B cell (primary cell): ENCODE measurements around the gene RIPK1. TPM values are rescaled to one million over a fixed set of nuclear protein-coding genes. Genes with fewer than 3 reads are reported as not detected.

Source experiments
- ATAC-seq: fragments of 200-7000 bp; cut with Tn5 transposase; one replicate; pipeline ENCODE4 v1.10.0; 2021; ENCODE audit warnings: low read depth, mild to moderate bottlenecking, moderate number of reproducible peaks, moderate library complexity
- CTCF ChIA-PET: fragments of 350-600 bp; sonication (Branson Sonifier 250); formaldehyde crosslinking; loops from one replicate; lab custom pipeline; 2021; ENCODE audit warnings: antibody characterized with exemption, inconsistent platforms; lab: Charles Lee
- POLR2A ChIA-PET: fragments of 350-600 bp; sonication (Branson Sonifier 250); formaldehyde crosslinking; loops from one replicate; lab custom pipeline; 2021; ENCODE audit warnings: antibody characterized with exemption; lab: Charles Lee
- DNase-seq: peaks from one replicate; pipeline ENCODE4 v3.0.0; 2013
- H2AFZ ChIP-seq: 2 replicates; pipeline ENCODE4 v1.6.1; 2012; ENCODE audit warnings: mild to moderate bottlenecking, low read depth, low read length; ENCODE audit not compliant: insufficient read depth, poor library complexity, severe bottlenecking
- H3K27ac ChIP-seq, 2 donors: 1 replicate in 1 of 2; 2 replicates in 1 of 2; pipeline ENCODE4 v1.5.1; 2012 to 2013; ENCODE audit warnings: low read length in 2 of 2, mild to moderate bottlenecking in 2 of 2, moderate library complexity in 1 of 2
- H3K27me3 ChIP-seq, 4 experiments: fragments of 200-600 bp in 1 of 4; sonication (generic) in 1 of 4; replicated peaks in 1 of 4; 1 replicate in 2 of 4; 2 replicates in 2 of 4; pipeline versions ENCODE4 v1.6.1 to v1.7.0; 2013 to 2016; ENCODE audit warnings: low read length in 3 of 4, mild to moderate bottlenecking in 2 of 4, mixed read lengths in 1 of 4, moderate library complexity in 1 of 4; ENCODE audit not compliant: insufficient read depth in 4 of 4, control insufficient read depth in 3 of 4; ENCODE audit errors: control extremely low read depth in 1 of 4
- H3K36me3 ChIP-seq, 2 experiments: replicated peaks in 1 of 2; 1 replicate in 1 of 2; 2 replicates in 1 of 2; pipeline versions ENCODE4 v1.6.1 to v1.7.1; 2013; ENCODE audit warnings: low read length in 1 of 2; ENCODE audit not compliant: insufficient read depth in 2 of 2, control insufficient read depth in 1 of 2; ENCODE audit errors: control extremely low read depth in 1 of 2, extremely low read depth in 1 of 2
- H3K4me1 ChIP-seq, 2 donors: fragments of 200-600 bp in 1 of 2; sonication (generic) in 1 of 2; 1 replicate in 1 of 2; 2 replicates in 1 of 2; pipeline versions ENCODE4 v1.5.1 to v1.6.1; 2013 to 2017; ENCODE audit warnings: low read length in 2 of 2; ENCODE audit not compliant: control insufficient read depth in 2 of 2, insufficient read depth in 2 of 2
- H3K4me2 ChIP-seq: replicated peaks from 2 replicates; pipeline ENCODE3; 2012; ENCODE audit warnings: mild to moderate bottlenecking, low read depth, low read length; ENCODE audit not compliant: poor library complexity, severe bottlenecking
- H3K4me3 ChIP-seq, 5 experiments: fragments of 200-600 bp in 1 of 5; sonication (generic) in 1 of 5; 1 replicate in 3 of 5; 2 replicates in 2 of 5; pipeline versions ENCODE4 v1.5.1 to v1.7.0; 2011 to 2016; ENCODE audit warnings: low read length in 4 of 5, mild to moderate bottlenecking in 4 of 5, low read depth in 2 of 5, control low read depth in 1 of 5, moderate library complexity in 1 of 5; ENCODE audit not compliant: insufficient read depth in 1 of 5; ENCODE audit errors: control extremely low read depth in 1 of 5, extremely low read depth in 1 of 5
- H3K79me2 ChIP-seq: fragments of 200-600 bp; sonication (generic); one replicate; pipeline ENCODE4 v1.6.0; 2016; ENCODE audit warnings: low read length; ENCODE audit not compliant: control insufficient read depth, insufficient read depth
- H3K9ac ChIP-seq: fragments of 200-600 bp; sonication (generic); 2 replicates; pipeline ENCODE4 v1.6.1; 2017; ENCODE audit warnings: mild to moderate bottlenecking, low read length, moderate library complexity
- H3K9me3 ChIP-seq, 3 donors: one replicate each; pipeline versions ENCODE4 v1.6.1 to v1.7.1; 2013; ENCODE audit warnings: low read length in 2 of 3; ENCODE audit not compliant: control insufficient read depth in 2 of 3, insufficient read depth in 1 of 3; ENCODE audit errors: control extremely low read depth in 1 of 3
- H4K20me1 ChIP-seq: 2 replicates; pipeline ENCODE4 v1.6.0; 2012; ENCODE audit warnings: mild to moderate bottlenecking, low read length; ENCODE audit not compliant: insufficient read depth, control insufficient read depth, poor library complexity, severe bottlenecking
- H3K27ac Mint-ChIP-seq: one replicate; pipeline ENCODE4 v1.8.0; 2021; ENCODE audit warnings: mixed read lengths
- H3K27me3 Mint-ChIP-seq: one replicate; pipeline ENCODE4 v1.8.0; 2021; ENCODE audit warnings: mixed read lengths
- H3K4me1 Mint-ChIP-seq: one replicate; pipeline ENCODE4 v1.8.0; 2021; ENCODE audit warnings: mixed read lengths
- H3K4me3 Mint-ChIP-seq: one replicate; pipeline ENCODE4 v1.8.0; 2021; ENCODE audit warnings: mixed read lengths
- H3K9me3 Mint-ChIP-seq: one replicate; pipeline ENCODE4 v1.8.0; 2022; ENCODE audit warnings: mixed read lengths; ENCODE audit not compliant: insufficient read depth
- CTCF ChIP-seq: fragments of 200-600 bp; IDR thresholded peaks from one replicate; pipeline ENCODE4 v1.8.0; 2022; ENCODE audit warnings: antibody characterized with exemption, mild to moderate bottlenecking
- EZH2 ChIP-seq: IDR thresholded peaks from 2 replicates; pipeline ENCODE4 v1.6.1; 2012; ENCODE audit warnings: borderline replicate concordance, low read depth, mild to moderate bottlenecking, moderate library complexity, low read length; ENCODE audit not compliant: insufficient read depth, poor library complexity, severe bottlenecking
- WGBS: methylation state at CpG from one replicate; pipeline ENCODE4 v1.1.5; 2013; ENCODE audit warnings: missing lambda C conversion rate; ENCODE audit not compliant: insufficient coverage; 5-methylcytosine and 5-hydroxymethylcytosine counted together
- intact Hi-C: fragments of 100-400 bp; cut with micrococcal nuclease; formaldehyde crosslinking; loops from one replicate; pipeline ENCODE4 v1.10.0; 2022
- polyA plus RNA-seq: library from polyadenylated mRNA; depleted of rRNA; stranded (reverse); fragments of >200 nt; gene quantifications from 2 replicates; pipeline ENCODE4 v1.2.3, GENCODE V29; 2012
- total RNA-seq, 2 donors: library from RNA; stranded (reverse); fragments of 120-200 nt in 1 of 2; gene quantifications; 1 replicate in 1 of 2; 2 replicates in 1 of 2; pipeline versions ENCODE4 v1.2.3 to v1.2.4, GENCODE V29; 2013 to 2022

RIPK1 gene
- total and polyA plus RNA-seq, 2 donors (not counting 1 experiment from before 2014, with no cell fraction given), result 7.3 to 26.2 TPM

- ATAC-seq (no peak), DNase-seq (no peak)
- Histone ChIP-seq H3K27me3 (peaks cover 0 to 12% (median 3%) of the 10 kb centered on the region in 4 experiments), H3K9ac (no peak overlapping the region), H4K20me1 (no peaks in the 10 kb centered on the region), H2AFZ (no peak overlapping the region), H3K27ac (no peak overlapping the region), H3K36me3 (no peaks in the 10 kb centered on the region), H3K4me2 (peak overlapping the region; percentile 88), H3K4me1 (peaks cover 5 to 22% of the 10 kb centered on the region in 2 donors), H3K79me2 (no peaks in the 10 kb centered on the region), H3K4me3 (no peak overlapping the region), H3K9me3 (peaks cover 0 to 9% (median 0%) of the 10 kb centered on the region in 3 donors)
- 90% methylated on average over 16 of the region's 17 CpGs for WGBS
- intact Hi-C loops, result loop anchor here (1.0 to 5.0 kb wide), 5 partner anchors 11 to 110 kb away; partner anchors contain the start of gene NQO2
- no peak for TF ChIP-seq CTCF
- TF ChIP-seq EZH2, result no peak
- ChIA-PET CTCF (interaction anchor here (0.8 to 8.6 kb wide), 12 partner anchors 11 to 261 kb away, joined by 3 to 83 read pairs (median 6); partner anchors contain the start of genes NQO2 and RIPK1), POLR2A (interaction anchor here (1.2 to 1.8 kb wide), 2 partner anchors 51 to 62 kb away, joined by 6 to 13 read pairs; no protein-coding TSS in a partner anchor)
- peaks cover 17% of the 10 kb centered on the region for H3K27me3 Mint-ChIP-seq
- no peaks in the 10 kb centered on the region for H3K9me3 Mint-ChIP-seq
- H3K4me1 Mint-ChIP-seq, result peaks cover 13% of the 10 kb centered on the region
- H3K27ac Mint-ChIP-seq, result peak overlapping the region; percentile 72
- peak overlapping the region; percentile 76 for H3K4me3 Mint-ChIP-seq
Observed at GRCh38 chr6:3052481-3053230, 15.6 kb upstream of the RIPK1 start.

GRCh38 chr6:3053231-3053508 is 15.1 kb upstream of the RIPK1 start:
- ChIA-PET CTCF (interaction anchor here (0.8 to 8.6 kb wide), 17 partner anchors 11 to 262 kb away, joined by 3 to 83 read pairs (median 6); partner anchors contain the start of genes NQO2 and RIPK1), POLR2A (interaction anchor here (1.0 to 1.8 kb wide), 6 partner anchors 11 to 63 kb away, joined by 3 to 13 read pairs (median 8); partner anchors contain the start of gene NQO2)
- H3K9me3 Mint-ChIP-seq, result no peaks in the 10 kb centered on the region
- H3K9ac ChIP-seq, result peak overlapping the region; percentile 67
- H3K4me2 ChIP-seq, result peak overlapping the region; percentile 88
- intact Hi-C loops, result loop anchor here (1.0 to 5.0 kb wide), 5 partner anchors 10 to 111 kb away; partner anchors contain the start of gene NQO2
- H3K4me1 Mint-ChIP-seq, result peaks cover 13% of the 10 kb centered on the region
- peaks cover 5 to 22% of the 10 kb centered on the region in 2 donors for H3K4me1 ChIP-seq
- no peak for TF ChIP-seq CTCF
- no peak for TF ChIP-seq EZH2
- H3K79me2 ChIP-seq, result no peaks in the 10 kb centered on the region
- peaks cover 0 to 9% (median 0%) of the 10 kb centered on the region in 3 donors for H3K9me3 ChIP-seq
- H3K27ac Mint-ChIP-seq, result peak overlapping the region; percentile 72
- no peak overlapping the region for H3K27ac ChIP-seq
- ATAC-seq (no peak), DNase-seq (no peak)
- WGBS, result 70% methylated on average over 11 of the region's 11 CpGs
- H3K27me3 Mint-ChIP-seq, result peaks cover 17% of the 10 kb centered on the region
- no peaks in the 10 kb centered on the region for H3K36me3 ChIP-seq
- H3K4me3 Mint-ChIP-seq, result peak overlapping the region; percentile 76
- peak overlapping the region; percentile 15 to 59 (median 50) for H3K4me3 ChIP-seq
- peak overlapping the region; percentile 86 for H2AFZ ChIP-seq
- H4K20me1 ChIP-seq, result no peaks in the 10 kb centered on the region
- H3K27me3 ChIP-seq, result peaks cover 0 to 8% (median 3%) of the 10 kb centered on the region in 4 experiments
